ENCODE measurements around the gene ZIC4. TPM values are rescaled to one million over a fixed set of nuclear protein-coding genes. Genes with fewer than 3 reads are reported as not detected.

Gene ZIC4
- total and polyA plus RNA-seq, 11 donors, result not detected

- peaks cover 12 to 80% (median 40%) of the 10 kb centered on the region in 9 donors for H3K27me3 ChIP-seq
- H3K4me3 ChIP-seq, result no peak overlapping the region
- no peak overlapping the region for H3K27ac ChIP-seq
- peaks cover 0 to 3% (median 0%) of the 10 kb centered on the region in 12 donors for H3K4me1 ChIP-seq
- 89 to 94% (median 90%) methylated on average over 2 of the region's 2 CpGs for WGBS, 4 donors
- intact Hi-C loops (cut with DNase I), result no loop called here
- DNase-seq, result no peak
- no peaks in the 10 kb centered on the region for H3K36me3 ChIP-seq
- no peak for TF ChIP-seq CTCF (IDR thresholded peaks at IDR 0.05)
- H3K9me3 ChIP-seq, result no peaks in the 10 kb centered on the region
- no peak for ATAC-seq
Observed at GRCh38 chr3:147428754-147429153, 22.4 kb upstream of the ZIC4 start.

GRCh38 chr3:147428326-147428725 lies 22.0 kb upstream of the ZIC4 start:
- Histone ChIP-seq H3K27me3 (peaks cover 16 to 84% (median 43%) of the 10 kb centered on the region in 9 donors), H3K4me3 (no peak overlapping the region), H3K9me3 (no peaks in the 10 kb centered on the region), H3K27ac (no peak overlapping the region), H3K4me1 (peaks cover 0 to 4% (median 0%) of the 10 kb centered on the region in 12 donors), H3K36me3 (no peaks in the 10 kb centered on the region)
- intact Hi-C loops (cut with DNase I), result no loop called here
- DNase-seq (no peak), ATAC-seq (no peak)
- WGBS, 4 donors, result 81 to 98% (median 83%) methylated on average over 1 of the region's 1 CpG
- no peak for TF ChIP-seq POLR2A (IDR thresholded peaks at IDR 0.05)

- no peak for TF ChIP-seq CTCF (IDR thresholded peaks at IDR 0.05)
- H3K4me1 ChIP-seq, result peaks cover 0 to 9% (median 0%) of the 10 kb centered on the region in 12 donors
- intact Hi-C loops (cut with DNase I), result no loop called here
- H3K27ac ChIP-seq, result no peak overlapping the region
- no peak for ATAC-seq
- H3K27me3 ChIP-seq, result peaks cover 22 to 90% (median 47%) of the 10 kb centered on the region in 9 donors
- no peaks in the 10 kb centered on the region for H3K36me3 ChIP-seq
- no peaks in the 10 kb centered on the region for H3K9me3 ChIP-seq
- H3K4me3 ChIP-seq, result no peak overlapping the region
- DNase-seq, result no peak
- 61 to 72% (median 69%) methylated on average over 3 of the region's 3 CpGs for WGBS, 4 donors
Observed at GRCh38 chr3:147427746-147428145, 21.4 kb upstream of the ZIC4 start.

GRCh38 chr3:147426931-147427330 lies 20.6 kb upstream of the ZIC4 start:
- no peak overlapping the region for H3K4me3 ChIP-seq
- WGBS, 4 donors, result 89 to 92% (median 91%) methylated on average over 2 of the region's 2 CpGs
- no peak for TF ChIP-seq POLR2A (IDR thresholded peaks at IDR 0.05)
- no peak for TF ChIP-seq CTCF (IDR thresholded peaks at IDR 0.05)
- H3K9me3 ChIP-seq, result no peaks in the 10 kb centered on the region
- H3K27me3 ChIP-seq, result peaks cover 27 to 95% (median 54%) of the 10 kb centered on the region in 9 donors
- no peak for ATAC-seq
- no peak overlapping the region for H3K27ac ChIP-seq
- DNase-seq, result no peak
- intact Hi-C loops (cut with DNase I), result no loop called here
- H3K4me1 ChIP-seq, result peaks cover 0 to 10% (median 0%) of the 10 kb centered on the region in 12 donors
- no peaks in the 10 kb centered on the region for H3K36me3 ChIP-seq

- H3K27me3 ChIP-seq, result peaks cover 41 to 99% (median 69%) of the 10 kb centered on the region in 9 donors
- H3K36me3 ChIP-seq, result no peaks in the 10 kb centered on the region
- no peak overlapping the region for H3K4me3 ChIP-seq
- WGBS, 4 donors, result 18 to 39% (median 32%) methylated on average over 1 of the region's 1 CpG
- no peaks in the 10 kb centered on the region for H3K9me3 ChIP-seq
- DNase-seq (no peak), ATAC-seq (no peak)
- no peak overlapping the region for H3K27ac ChIP-seq
- intact Hi-C loops (cut with DNase I), result no loop called here
- H3K4me1 ChIP-seq, result peaks cover 0 to 20% (median 0%) of the 10 kb centered on the region in 12 donors
- TF ChIP-seq CTCF (IDR thresholded peaks at IDR 0.05) (no peak), POLR2A (IDR thresholded peaks at IDR 0.05) (no peak)
Observed at GRCh38 chr3:147425388-147425850, 19.1 kb upstream of the ZIC4 start.

Measured in heart left ventricle (tissue), 16 donors.